HG02610 (cell line): ENCODE results near the gene LGR6.
"Not testable (repeated sequence)": the region's sequence is repeated elsewhere in the genome, so short reads cannot be mapped to it uniquely, and the experiment has no call there.

ENCODE experiments used
- ATAC-seq: cut with Tn5 transposase; IDR thresholded peaks from one replicate; pipeline ENCODE4 v1.9.1; 2021; ENCODE audit warnings: mild to moderate bottlenecking, moderate library complexity; ENCODE audit not compliant: unreplicated experiment

The LGR6 gene

GRCh38 chr1:202158810-202159533 lies 34.6 kb upstream of the LGR6 start:
- no peak for ATAC-seq

- no peak for ATAC-seq
These were observed 33.8 kb upstream of the LGR6 start for GRCh38 chr1:202159534-202160371.

GRCh38 chr1:202160377-202160940 lies 33.1 kb upstream of the LGR6 start, which contains the start of gene PTPN7:
Gene PTPN7, minus strand, starts transcription at chr1:202160602. Its CDS starts 1,200 bp downstream, at chr1:202159402.
- peak; percentile 44 for ATAC-seq

GRCh38 chr1:202161151-202162046 lies 32.2 kb upstream of the LGR6 start:
- no peak for ATAC-seq

GRCh38 chr1:202162047-202162417 lies 31.6 kb upstream of the LGR6 start:
- ATAC-seq: no peak

GRCh38 chr1:202162418-202163280 lies 30.9 kb upstream of the LGR6 start:
- ATAC-seq: no peak

GRCh38 chr1:202163281-202164270 lies 30.0 kb upstream of the LGR6 start:
- no peak for ATAC-seq

GRCh38 chr1:202164271-202165037 lies 29.1 kb upstream of the LGR6 start:
- ATAC-seq: peak; percentile 62

GRCh38 chr1:202165267-202165941 lies 28.2 kb upstream of the LGR6 start:
- ATAC-seq: no peak

- no peak for ATAC-seq
These were observed 27.4 kb upstream of the LGR6 start for GRCh38 chr1:202165942-202166843.

GRCh38 chr1:202167054-202167453 lies 26.5 kb upstream of the LGR6 start:
- not testable (repeated sequence) for ATAC-seq

- no peak for ATAC-seq
These were observed 25.7 kb upstream of the LGR6 start for GRCh38 chr1:202167708-202168415.

GRCh38 chr1:202168861-202169260 lies 24.7 kb upstream of the LGR6 start:
- no peak for ATAC-seq

- ATAC-seq: no peak
These were observed 22.9 kb upstream of the LGR6 start for GRCh38 chr1:202170726-202171125.

GRCh38 chr1:202171292-202172014 lies 22.1 kb upstream of the LGR6 start:
- ATAC-seq: no peak
